IMR-90 (cell line): Measurements from ENCODE around the gene TMEM129. TPM values are rescaled to one million over a fixed set of nuclear protein-coding genes. Genes with fewer than 3 reads are reported as not detected.

ENCODE experiments used
- ATAC-seq: fragments of 200-7000 bp; cut with Tn5 transposase; 2 replicates; pipeline ENCODE4 v1.9.1; 2020; ENCODE audit warnings: low read depth, mild to moderate bottlenecking, moderate library complexity
- BruUV-seq: library from RNA; stranded (reverse); fragments of 400-500 nt; replicated peaks from 2 replicates; lab custom pipeline; 2021; lab: Mats Ljungman, UMichigan
- CTCF ChIA-PET: fragments of 300-600 bp; formaldehyde crosslinking; extraction: SDS; loops from one replicate; lab custom pipeline; 2021; ENCODE audit warnings: antibody characterized with exemption; lab: Yijun Ruan, JAX
- POLR2A ChIA-PET: fragments of 300-600 bp; sonication (Branson Sonifier 250); formaldehyde crosslinking; loops from one replicate; lab custom pipeline; 2022; ENCODE audit warnings: antibody characterized with exemption; ENCODE audit not compliant: unreplicated experiment; lab: Charles Lee
- DNase-seq: peaks from one replicate; pipeline ENCODE4 v3.0.0; 2013
- H2AFZ ChIP-seq: replicated peaks from 2 replicates; pipeline ENCODE3; 2013; ENCODE audit warnings: low read length, mild to moderate bottlenecking; ENCODE audit not compliant: poor library complexity
- H2AK5ac ChIP-seq: 2 replicates; pipeline ENCODE4 v1.6.1; 2013; ENCODE audit warnings: low read depth, low read length, inconsistent platforms
- H2AK9ac ChIP-seq: replicated peaks from 2 replicates; pipeline ENCODE3; 2013; ENCODE audit warnings: mild to moderate bottlenecking, low read depth, low read length, moderate library complexity; ENCODE audit not compliant: poor library complexity
- H2BK120ac ChIP-seq: 2 replicates; pipeline ENCODE4 v1.6.1; 2013; ENCODE audit warnings: low read depth, low read length, inconsistent platforms
- H2BK15ac ChIP-seq: 3 replicates; pipeline ENCODE4 v1.6.1; 2013; ENCODE audit warnings: low read depth, low read length, inconsistent platforms
- H2BK20ac ChIP-seq: 2 replicates; pipeline ENCODE4 v1.6.1; 2013; ENCODE audit warnings: low read depth, mild to moderate bottlenecking, inconsistent platforms, low read length, moderate library complexity
- H2BK5ac ChIP-seq: 2 replicates; pipeline ENCODE4 v1.6.1; 2013; ENCODE audit warnings: mild to moderate bottlenecking, low read depth, low read length, inconsistent platforms; ENCODE audit not compliant: poor library complexity, severe bottlenecking
- H3K14ac ChIP-seq: replicated peaks from 2 replicates; pipeline ENCODE4 v1.6.1; 2013; ENCODE audit warnings: low read depth, low read length, inconsistent platforms
- H3K18ac ChIP-seq: 2 replicates; pipeline ENCODE4 v1.6.1; 2013; ENCODE audit warnings: low read depth, low read length, control low read depth
- H3K23ac ChIP-seq: 2 replicates; pipeline ENCODE4 v1.6.1; 2013; ENCODE audit warnings: low read depth, low read length, inconsistent platforms
- H3K27ac ChIP-seq: 2 replicates; pipeline ENCODE4 v1.5.1; 2013; ENCODE audit warnings: mild to moderate bottlenecking, control low read depth, low read length; ENCODE audit not compliant: insufficient read depth
- H3K27me3 ChIP-seq: 2 replicates; pipeline ENCODE4 v1.6.1; 2013; ENCODE audit warnings: low read length; ENCODE audit not compliant: control insufficient read depth, insufficient read depth
- H3K36me3 ChIP-seq: 2 replicates; pipeline ENCODE4 v1.6.1; 2013; ENCODE audit warnings: low read length, mixed read lengths; ENCODE audit not compliant: control insufficient read depth, insufficient read depth
- H3K4ac ChIP-seq: 2 replicates; pipeline ENCODE4 v1.6.1; 2013; ENCODE audit warnings: low read depth, low read length, inconsistent platforms
- H3K4me1 ChIP-seq: 2 replicates; pipeline ENCODE4 v1.6.1; 2013; ENCODE audit warnings: low read length, mixed read lengths; ENCODE audit not compliant: control insufficient read depth, insufficient read depth
- H3K4me2 ChIP-seq: 2 replicates; pipeline ENCODE4 v1.6.1; 2013; ENCODE audit warnings: low read depth, mild to moderate bottlenecking, control low read depth, low read length, moderate library complexity
- H3K4me3 ChIP-seq: 2 replicates; pipeline ENCODE4 v1.5.1; 2013; ENCODE audit warnings: low read depth, mild to moderate bottlenecking, control low read depth, low read length, moderate library complexity; ENCODE audit not compliant: insufficient read depth
- H3K56ac ChIP-seq: 2 replicates; pipeline ENCODE4 v1.6.1; 2013; ENCODE audit warnings: low read length, inconsistent platforms; ENCODE audit not compliant: insufficient read depth; ENCODE audit errors: extremely low read depth
- H3K79me1 ChIP-seq, 2 experiments: 2 replicates each; pipeline ENCODE4 v1.6.1; 2013; ENCODE audit warnings: low read length in 2 of 2, inconsistent platforms in 1 of 2, low read depth in 1 of 2
- H3K9ac ChIP-seq: 2 replicates; pipeline ENCODE4 v1.6.1; 2013; ENCODE audit warnings: low read depth, low read length, control low read depth
- H3K9me1 ChIP-seq: 2 replicates; pipeline ENCODE4 v1.6.1; 2013; ENCODE audit warnings: low read length, inconsistent platforms; ENCODE audit not compliant: insufficient read depth
- H3K9me3 ChIP-seq: 2 replicates; pipeline ENCODE4 v1.6.1; 2013; ENCODE audit warnings: low read length; ENCODE audit not compliant: control insufficient read depth, insufficient read depth
- H4K20me1 ChIP-seq: 2 replicates; pipeline ENCODE4 v1.6.1; 2013; ENCODE audit warnings: low read length, inconsistent platforms; ENCODE audit not compliant: insufficient read depth
- H4K5ac ChIP-seq: 2 replicates; pipeline ENCODE4 v1.6.1; 2013; ENCODE audit warnings: mild to moderate bottlenecking, low read depth, low read length, control low read depth
- H4K8ac ChIP-seq, 2 experiments: 2 replicates each; pipeline ENCODE4 v1.6.1; 2013; ENCODE audit warnings: low read depth in 2 of 2, low read length in 2 of 2, control low read depth in 1 of 2, inconsistent platforms in 1 of 2
- H4K91ac ChIP-seq: 2 replicates; pipeline ENCODE4 v1.6.1; 2013; ENCODE audit warnings: low read depth, low read length, inconsistent platforms; ENCODE audit not compliant: insufficient read depth
- BHLHE40 ChIP-seq: fragments of 150-350 bp; IDR thresholded peaks from 2 replicates; pipeline ENCODE4 v1.6.1; 2016; ENCODE audit warnings: mild to moderate bottlenecking, low read depth, low read length
- ELK1 ChIP-seq: fragments of 150-350 bp; IDR thresholded peaks from 2 replicates; pipeline ENCODE4 v1.6.1; 2016; ENCODE audit warnings: low read depth, mild to moderate bottlenecking, low read length, moderate library complexity, borderline replicate concordance
- FOS ChIP-seq: fragments of 150-350 bp; IDR thresholded peaks from 2 replicates; pipeline ENCODE4 v1.6.1; 2016; ENCODE audit warnings: low read depth, low read length
- MAFK ChIP-seq: IDR thresholded peaks from 2 replicates; pipeline ENCODE4 v1.6.1; 2012; ENCODE audit warnings: low read depth, low read length, improper control_type of control experiment
- MAZ ChIP-seq: IDR thresholded peaks from 2 replicates; pipeline ENCODE4 v1.6.1; 2012; ENCODE audit warnings: low read depth, mild to moderate bottlenecking, low read length, improper control_type of control experiment, moderate library complexity, borderline replicate concordance
- MXI1 ChIP-seq: IDR thresholded peaks from 2 replicates; pipeline ENCODE4 v1.6.1; 2012; ENCODE audit warnings: low read depth, mild to moderate bottlenecking, low read length, moderate library complexity, borderline replicate concordance
- NFE2L2 ChIP-seq: fragments of 150-350 bp; IDR thresholded peaks from 2 replicates; pipeline ENCODE4 v1.6.1; 2016; ENCODE audit warnings: low read depth, mild to moderate bottlenecking, low read length
- POLR2A ChIP-seq: IDR thresholded peaks from 2 replicates; pipeline ENCODE4 v1.6.1; 2012; ENCODE audit warnings: mild to moderate bottlenecking, low read depth, low read length
- RFX5 ChIP-seq: IDR thresholded peaks from 2 replicates; pipeline ENCODE4 v1.8.0; 2012; ENCODE audit warnings: low read depth, mild to moderate bottlenecking, low read length, moderate library complexity
- SMC3 ChIP-seq: fragments of 150-350 bp; IDR thresholded peaks from 2 replicates; pipeline ENCODE4 v1.6.1; 2016; ENCODE audit warnings: low read depth, mild to moderate bottlenecking, antibody characterized with exemption, low read length, moderate library complexity
- USF2 ChIP-seq: fragments of 150-350 bp; IDR thresholded peaks from 2 replicates; pipeline ENCODE4 v1.6.1; 2017; ENCODE audit warnings: mild to moderate bottlenecking, antibody characterized with exemption, low read length, low read depth
- WGBS, 2 experiments: methylation state at CpG; one replicate each; pipeline versions ENCODE4 v1.1.5 to v1.1.7; 2013; ENCODE audit warnings: missing lambda C conversion rate in 2 of 2; ENCODE audit not compliant: insufficient read length in 1 of 2; ENCODE audit errors: extremely low coverage in 2 of 2; 5-methylcytosine and 5-hydroxymethylcytosine counted together
- dilution Hi-C: fragments of 300-500 bp; cut with HindIII; formaldehyde crosslinking; loops from one replicate; pipeline ENCODE4 v1.14.3; 2018; ENCODE audit warnings: low sequenced_read_pairs; ENCODE audit not compliant: unreplicated experiment
- in situ Hi-C: fragments of 300-500 bp; cut with MboI; formaldehyde crosslinking; loops from 3 replicates; pipeline ENCODE4 v1.14.3; 2019; ENCODE audit warnings: low sequenced_read_pairs, inconsistent platforms, mixed read lengths
- intact Hi-C: fragments of 100-400 bp; cut with micrococcal nuclease; formaldehyde crosslinking; loops from 2 replicates; pipeline ENCODE4 v1.10.0; 2022
- polyA plus RNA-seq, 3 experiments: library from polyadenylated mRNA; depleted of rRNA; stranded (reverse); fragments of >200 nt; gene quantifications; 2 replicates each; pipeline ENCODE4 v1.2.3, GENCODE V29; 2012; ENCODE audit warnings: low replicate concordance in 1 of 3
- total RNA-seq: library from RNA; depleted of rRNA; stranded (reverse); fragments of >200 nt; gene quantifications from 2 replicates; pipeline ENCODE4 v1.2.3, GENCODE V29; 2012

TMEM129 gene
- total and polyA plus RNA-seq, 2 of the 4 experiments (the other 2 are of a cell fraction), result 6.6 to 26.6 TPM

GRCh38 chr4:1753697-1754311, 32.7 kb upstream of the TMEM129 start:
- in situ Hi-C loops, result no loop called here

More at GRCh38 chr4:1753697-1754311, 32.7 kb upstream of the TMEM129 start:
- no peak overlapping the region for H2AFZ ChIP-seq
- intact Hi-C loops, result no loop called here
- TF ChIP-seq MAZ (no peak), MXI1 (no peak), USF2 (no peak), MAFK (no peak), FOS (no peak), ELK1 (no peak), BHLHE40 (no peak), POLR2A (no peak), RFX5 (no peak), NFE2L2 (no peak), SMC3 (no peak)
- H2BK120ac ChIP-seq, result no peak overlapping the region
- H3K4me3 ChIP-seq, result no peak overlapping the region
- no peak overlapping the region for H2BK5ac ChIP-seq
- no peak overlapping the region for H2BK15ac ChIP-seq
- H4K91ac ChIP-seq, result no peak overlapping the region
- no peak overlapping the region for H3K9ac ChIP-seq
- H4K8ac ChIP-seq, result no peak overlapping the region
- no peaks in the 10 kb centered on the region for H4K20me1 ChIP-seq
- no peak overlapping the region for H4K5ac ChIP-seq
- no peak overlapping the region for H3K4ac ChIP-seq
- POLR2A ChIA-PET, result no interaction called here
- 84% methylated on average over 6 of the region's 15 CpGs; no CpG with 5 or more reads in 1 of the 2 experiments for WGBS, 2 experiments
- H3K18ac ChIP-seq, result no peak overlapping the region
- H3K4me1 ChIP-seq, result no peaks in the 10 kb centered on the region
- no peak overlapping the region for H3K23ac ChIP-seq
- no peak overlapping the region for H3K14ac ChIP-seq
- H2AK5ac ChIP-seq, result no peak overlapping the region
- no peaks in the 10 kb centered on the region for H3K36me3 ChIP-seq
- ATAC-seq (no peak), DNase-seq (no peak)
- H3K79me1 ChIP-seq, result no peaks in the 10 kb centered on the region
- H3K27ac ChIP-seq, result no peak overlapping the region
- H3K9me3 ChIP-seq, result no peaks in the 10 kb centered on the region
- H2AK9ac ChIP-seq, result no peak overlapping the region
- dilution Hi-C loops, result no loop called here
- H3K27me3 ChIP-seq, result no peaks in the 10 kb centered on the region; the same call in 1 of the 2 replicates
- H3K4me2 ChIP-seq, result no peak overlapping the region
- H2BK20ac ChIP-seq, result no peak overlapping the region
- BruUV-seq, result no TSS peak
- CTCF ChIA-PET, result no interaction called here
- H3K56ac ChIP-seq, result no peak overlapping the region
- no peaks in the 10 kb centered on the region for H3K9me1 ChIP-seq
